Neutrophil (primary cell): ENCODE results near the gene PAX6.
A peak's percentile ranks its signal among the peaks of the same experiment; 100 is the strongest.

ENCODE experiments used
- H3K27ac ChIP-seq: fragments of 200-600 bp; sonication (generic); 2 replicates; pipeline ENCODE4 v1.5.1; 2016; ENCODE audit warnings: mild to moderate bottlenecking, moderate library complexity
- H3K27me3 ChIP-seq: fragments of 200-600 bp; sonication (generic); 2 replicates; pipeline ENCODE4 v1.6.0; 2016; ENCODE audit warnings: mild to moderate bottlenecking
- H3K36me3 ChIP-seq: fragments of 200-600 bp; sonication (generic); 2 replicates; pipeline ENCODE4 v1.5.1; 2017
- H3K4me1 ChIP-seq, 2 experiments: fragments of 200-600 bp in 1 of 2; sonication (generic) in 1 of 2; 1 replicate in 1 of 2; 2 replicates in 1 of 2; pipeline versions ENCODE4 v1.5.1 to v1.6.1; 2013 to 2016; ENCODE audit warnings: low read depth in 1 of 2, low read length in 1 of 2, mild to moderate bottlenecking in 1 of 2, moderate library complexity in 1 of 2; ENCODE audit not compliant: control insufficient read depth in 1 of 2, insufficient read depth in 1 of 2
- H3K4me3 ChIP-seq, 2 experiments: fragments of 200-600 bp in 1 of 2; sonication (generic) in 1 of 2; 1 replicate in 1 of 2; 2 replicates in 1 of 2; pipeline ENCODE4 v1.5.1; 2013 to 2016; ENCODE audit warnings: low read depth in 1 of 2, low read length in 1 of 2, mild to moderate bottlenecking in 1 of 2, moderate library complexity in 1 of 2
- H3K9me3 ChIP-seq: fragments of 200-600 bp; sonication (generic); 2 replicates; pipeline ENCODE4 v1.5.1; 2016
- CTCF ChIP-seq: fragments of 200-600 bp; sonication (generic); IDR thresholded peaks from 2 replicates; pipeline ENCODE4 v1.5.1; 2016; ENCODE audit warnings: antibody characterized with exemption

PAX6 gene

DNA sequence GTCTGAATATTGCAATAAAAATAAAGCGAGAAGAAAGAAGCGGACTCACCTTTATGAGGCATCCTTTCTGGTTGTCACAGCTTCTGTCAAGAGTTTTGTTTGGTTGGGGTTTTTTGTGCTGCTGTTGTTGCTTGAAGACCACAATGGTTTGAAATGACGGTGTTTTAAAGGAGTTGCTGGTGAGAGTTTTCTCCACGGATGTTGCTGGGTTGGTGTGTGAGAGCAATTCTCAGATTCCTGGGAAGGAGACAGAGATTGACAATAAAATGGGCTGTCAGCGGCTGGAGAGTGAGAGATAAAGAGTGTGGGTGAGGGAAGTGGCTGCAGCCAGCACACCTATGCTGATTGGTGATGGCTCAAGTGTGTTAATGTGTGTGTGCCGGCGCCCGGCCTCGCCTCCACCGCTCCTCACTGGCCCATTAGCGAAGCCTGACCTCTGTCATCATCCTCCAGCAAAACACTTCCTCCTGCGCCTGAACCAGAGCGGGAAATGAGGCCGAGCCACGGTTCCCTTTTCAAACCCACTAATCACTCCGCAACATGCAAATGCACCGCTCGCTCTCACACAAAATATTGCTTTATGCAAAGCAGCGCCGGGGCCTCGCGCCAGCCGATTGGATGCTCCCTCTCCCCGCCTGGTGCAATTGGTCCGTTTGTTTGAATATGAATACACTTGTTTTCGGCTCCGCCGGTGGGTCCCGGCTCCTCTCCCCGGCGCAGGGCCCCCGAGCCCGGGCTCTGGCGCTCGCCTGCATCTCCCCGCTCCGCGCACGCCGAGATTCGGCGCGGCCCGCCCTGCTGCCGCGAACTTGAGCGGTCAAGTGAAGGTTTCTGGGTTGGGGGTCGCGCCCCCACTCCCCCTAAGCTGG, at the start of gene PAX6:
PAX6 (minus strand) TSS at position 544 of the 869 bp plus-strand sequence. CDS start 4,911 bp downstream, outside the sequence.
- no peak for TF ChIP-seq CTCF
- H3K9me3 ChIP-seq: no peaks in the 10 kb centered on the region
- peak within 1 kb of the TSS; percentile 24 to 39 for H3K4me3 ChIP-seq
- peaks cover 33 to 48% of the 10 kb centered on the region in 2 experiments for H3K4me1 ChIP-seq
- H3K27me3 ChIP-seq: peaks cover 100% of the 10 kb centered on the region
- no peak within 1 kb of the TSS for H3K27ac ChIP-seq
- H3K36me3 ChIP-seq: no peaks in the 10 kb centered on the region

- no peaks in the 10 kb centered on the region for H3K36me3 ChIP-seq
- TF ChIP-seq CTCF: no peak
- H3K4me1 ChIP-seq: no peaks in the 10 kb centered on the region
- no peak overlapping the region for H3K27ac ChIP-seq
- H3K4me3 ChIP-seq: no peak overlapping the region
- peaks cover 11% of the 10 kb centered on the region for H3K27me3 ChIP-seq
- no peaks in the 10 kb centered on the region for H3K9me3 ChIP-seq
Measured at GRCh38 chr11:31860391-31860790, 49.3 kb upstream of the PAX6 start.

DNA sequence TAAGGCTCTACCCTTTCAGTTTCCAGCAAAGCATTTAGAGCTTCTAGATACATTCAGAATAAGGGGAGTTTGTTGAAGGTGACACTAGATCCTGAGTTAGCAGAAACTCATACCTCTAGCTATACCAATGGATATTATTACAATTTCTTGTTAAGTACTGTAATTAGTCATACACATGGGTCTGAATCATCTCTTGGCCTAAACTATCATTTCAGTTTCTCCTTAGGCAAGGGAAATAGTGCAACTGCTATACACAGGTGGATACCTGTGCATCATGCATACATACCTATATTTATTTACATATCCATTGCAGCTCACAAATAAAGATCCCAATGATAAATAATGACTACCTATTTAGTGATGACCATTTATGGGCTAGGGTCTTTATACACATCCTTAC, 45.1 kb upstream of the PAX6 start:
- Histone ChIP-seq H3K9me3 (no peaks in the 10 kb centered on the region), H3K27ac (no peak overlapping the region), H3K36me3 (no peaks in the 10 kb centered on the region), H3K4me1 (no peaks in the 10 kb centered on the region), H3K4me3 (no peak overlapping the region), H3K27me3 (peaks cover 42% of the 10 kb centered on the region)
- no peak for TF ChIP-seq CTCF

DNA sequence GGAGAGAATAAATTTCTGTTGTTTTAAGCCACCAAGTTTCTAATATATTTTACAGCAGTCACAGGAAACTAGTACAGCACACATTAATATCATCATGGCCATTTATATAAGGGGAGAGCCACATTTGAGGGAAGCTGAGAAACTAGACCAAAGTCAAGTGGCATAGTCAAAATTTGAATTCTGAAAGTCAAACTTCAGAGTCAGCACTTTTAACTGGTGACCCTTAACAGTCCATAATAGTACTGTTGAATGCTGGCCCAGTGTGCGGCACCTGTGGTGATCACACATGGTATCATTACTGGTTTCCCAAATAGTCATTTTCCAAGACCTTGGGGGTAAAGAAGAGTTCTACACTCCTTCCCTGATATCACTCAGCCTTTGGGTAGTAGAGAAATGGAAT, 44.3 kb upstream of the PAX6 start:
- Histone ChIP-seq H3K4me1 (no peaks in the 10 kb centered on the region), H3K9me3 (no peaks in the 10 kb centered on the region), H3K27ac (no peak overlapping the region), H3K36me3 (no peaks in the 10 kb centered on the region), H3K4me3 (no peak overlapping the region), H3K27me3 (peaks cover 42% of the 10 kb centered on the region)
- no peak for TF ChIP-seq CTCF

- Histone ChIP-seq H3K36me3 (no peaks in the 10 kb centered on the region), H3K4me3 (no peak overlapping the region), H3K27ac (no peak overlapping the region), H3K9me3 (no peaks in the 10 kb centered on the region), H3K4me1 (no peaks in the 10 kb centered on the region), H3K27me3 (peaks cover 42% of the 10 kb centered on the region)
- TF ChIP-seq CTCF: no peak
Measured at GRCh38 chr11:31850365-31850764, 39.2 kb upstream of the PAX6 start.
